Mammary epithelial cell (primary cell): Measurements from ENCODE around the gene YLPM1.

ENCODE experiments used
- CTCF ChIP-seq, 2 donors: IDR thresholded peaks in 1 of 2; conservative IDR thresholded peaks in 1 of 2; 2 replicates each; pipeline ENCODE4 v1.5.1; 2011 to 2012; ENCODE audit warnings: inconsistent platforms in 2 of 2, low read length in 2 of 2, mild to moderate bottlenecking in 2 of 2, control low read depth in 1 of 2, low read depth in 1 of 2; ENCODE audit not compliant: insufficient read depth in 1 of 2; ENCODE audit errors: extremely low read depth in 1 of 2
- EZH2 ChIP-seq: IDR thresholded peaks from 2 replicates; pipeline ENCODE4 v1.6.1; 2012; ENCODE audit warnings: low read length, inconsistent platforms, borderline replicate concordance

- TF ChIP-seq CTCF (conservative IDR thresholded peaks at IDR 0.05 in 1 of 2, IDR thresholded peaks at IDR 0.05 in 1 of 2; ENCODE audit: extremely low read depth in 1 of 2, insufficient read depth in 1 of 2, low read depth in 1 of 2, low read length in 2 of 2) = no peak
- TF ChIP-seq EZH2 = no peak
Measured at GRCh38 chr14:74824997-74825396, 61.9 kb downstream of the YLPM1 start.
